Measurements from ENCODE around the gene EML4.
"Not testable (repeated sequence)": the region's sequence is repeated elsewhere in the genome, so short reads cannot be mapped to it uniquely, and the experiment has no call there.

Gene EML4

DNA sequence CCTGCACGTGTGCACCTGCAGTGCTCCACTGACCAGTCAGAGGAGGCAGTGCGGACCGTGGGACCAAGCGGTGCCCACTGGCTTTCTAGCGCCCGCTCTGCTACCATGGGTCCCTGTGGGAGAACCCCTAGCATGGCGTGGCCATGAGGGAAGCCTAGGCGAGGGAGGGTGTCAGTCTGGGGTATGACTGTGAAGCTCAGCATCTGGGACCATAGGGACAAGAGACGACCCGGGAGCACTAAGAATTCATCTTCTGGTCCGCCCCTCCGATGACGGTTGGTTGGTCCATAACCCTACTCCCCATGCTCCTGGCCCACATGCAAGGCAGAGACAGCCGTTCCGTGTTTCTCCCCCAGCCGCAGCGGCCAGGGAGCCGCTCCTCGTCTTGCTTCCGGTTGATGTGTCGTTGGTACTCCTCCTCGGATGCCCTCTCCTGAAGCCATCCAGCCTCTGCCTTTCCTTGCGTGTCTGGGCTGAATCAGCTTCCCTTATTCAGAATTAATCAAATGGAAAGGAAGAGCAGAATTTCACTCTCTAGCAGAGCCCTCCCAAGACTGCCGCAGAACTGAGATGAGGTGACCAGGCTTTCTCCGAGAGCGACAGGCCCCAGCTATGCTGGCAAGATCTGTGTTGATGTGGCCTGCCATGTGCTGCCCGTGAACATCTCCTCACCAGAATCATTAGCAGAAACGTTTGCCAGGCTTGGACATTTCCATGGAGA, 168.9 kb downstream of the EML4 start:
- peaks cover 30% of the 10 kb centered on the region for H3K36me3 ChIP-seq (ENCODE audit: insufficient read depth, low read length)
- H3K4me3 ChIP-seq (ENCODE audit: low read length): no peak overlapping the region
- no peaks in the 10 kb centered on the region for H3K9me3 ChIP-seq (ENCODE audit: insufficient read depth, low read depth, low read length)
- H3K4me1 ChIP-seq (ENCODE audit: insufficient read depth, low read length): peaks cover 4% of the 10 kb centered on the region; the same call in 1 of the 2 replicates
- no peaks in the 10 kb centered on the region for H3K27me3 ChIP-seq (ENCODE audit: insufficient read depth, low read length)
- no peak overlapping the region for H3K9ac ChIP-seq (ENCODE audit: low read depth, low read length)
- WGBS: 95% methylated on average over 28 of the region's 28 CpGs
- H3K27ac ChIP-seq (ENCODE audit: low read depth, low read length): no peak overlapping the region

DNA sequence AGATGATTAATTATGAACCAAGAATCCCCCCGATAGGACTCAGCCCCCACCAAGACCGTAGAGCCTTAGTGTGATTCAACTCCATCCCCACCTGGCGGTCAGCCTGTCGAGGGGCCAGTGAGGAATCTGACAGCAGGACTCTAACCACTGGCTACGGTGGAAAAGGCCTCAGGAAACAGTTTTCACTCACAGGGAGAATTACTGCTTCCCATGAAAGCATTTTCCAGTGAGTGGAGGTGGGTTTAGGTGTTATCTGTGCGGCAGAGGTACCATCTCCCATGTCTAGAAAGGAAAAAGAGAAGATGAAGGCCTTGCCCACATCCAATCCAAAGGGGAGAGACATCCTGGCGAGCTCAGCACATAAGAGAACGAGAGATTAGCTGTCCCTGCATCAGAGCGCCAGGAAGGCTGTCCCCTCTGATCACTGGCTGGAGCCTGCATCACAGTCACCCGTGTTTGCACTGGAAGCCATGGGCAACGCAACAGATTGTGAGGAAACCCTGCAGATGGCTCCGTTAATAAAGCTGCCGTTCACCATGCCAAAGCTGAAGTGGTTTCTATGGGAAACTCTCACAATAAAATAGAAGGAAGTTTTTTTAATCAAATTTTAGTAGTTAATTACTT, 169.5 kb downstream of the EML4 start:
- Histone ChIP-seq H3K27me3 (ENCODE audit: insufficient read depth, low read length) (no peaks in the 10 kb centered on the region), H3K36me3 (ENCODE audit: insufficient read depth, low read length) (peaks cover 24% of the 10 kb centered on the region), H3K9ac (ENCODE audit: low read depth, low read length) (no peak overlapping the region), H3K4me3 (ENCODE audit: low read length) (no peak overlapping the region), H3K27ac (ENCODE audit: low read depth, low read length) (no peak overlapping the region), H3K9me3 (ENCODE audit: insufficient read depth, low read depth, low read length) (no peaks in the 10 kb centered on the region), H3K4me1 (ENCODE audit: insufficient read depth, low read length) (peaks cover 4% of the 10 kb centered on the region; the same call in 1 of the 2 replicates)
- 95% methylated on average over 13 of the region's 13 CpGs for WGBS

DNA sequence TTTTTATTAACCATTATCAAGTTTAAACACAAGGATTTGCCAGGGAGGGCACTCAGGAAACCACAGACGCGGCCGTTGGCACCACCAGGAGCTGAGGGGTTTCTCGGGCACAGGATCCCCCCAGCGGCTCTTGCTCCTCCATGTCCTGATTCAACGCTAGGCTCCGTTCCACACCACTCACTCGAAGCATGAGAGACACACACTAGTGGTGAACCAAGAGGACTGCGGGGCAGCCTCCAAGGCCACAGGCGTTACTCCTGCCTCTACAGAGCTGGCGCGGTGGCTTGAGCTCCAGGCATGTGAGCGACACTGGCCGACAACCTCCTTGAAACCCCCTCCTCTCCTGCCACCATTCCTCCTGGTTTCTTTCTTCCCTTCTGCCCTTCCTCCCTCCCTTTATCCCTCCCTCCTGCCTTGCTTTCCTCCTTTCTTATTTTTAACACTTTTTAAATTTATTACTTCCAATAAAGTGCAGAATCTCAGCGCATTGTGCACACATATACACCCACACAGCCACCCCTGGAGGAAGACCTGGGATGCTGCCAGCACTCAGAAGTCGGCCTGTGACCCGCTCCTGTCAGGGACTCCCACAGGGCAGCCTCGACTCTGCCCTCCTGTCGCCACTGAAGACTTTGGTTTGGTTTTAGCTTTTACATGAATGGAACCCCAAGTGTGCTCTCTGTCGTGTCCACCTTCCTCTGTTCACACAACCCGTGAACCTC, 170.2 kb downstream of the EML4 start:
- peaks cover 4% of the 10 kb centered on the region; the same call in 1 of the 2 replicates for H3K4me1 ChIP-seq (ENCODE audit: insufficient read depth, low read length)
- H3K36me3 ChIP-seq (ENCODE audit: insufficient read depth, low read length): peaks cover 21% of the 10 kb centered on the region
- H3K9me3 ChIP-seq (ENCODE audit: insufficient read depth, low read depth, low read length): no peaks in the 10 kb centered on the region
- H3K27me3 ChIP-seq (ENCODE audit: insufficient read depth, low read length): no peaks in the 10 kb centered on the region
- H3K27ac ChIP-seq (ENCODE audit: low read depth, low read length): no peak overlapping the region
- no peak overlapping the region for H3K9ac ChIP-seq (ENCODE audit: low read depth, low read length)
- WGBS: 90% methylated on average over 21 of the region's 21 CpGs
- H3K4me3 ChIP-seq (ENCODE audit: low read length): no peak overlapping the region

DNA sequence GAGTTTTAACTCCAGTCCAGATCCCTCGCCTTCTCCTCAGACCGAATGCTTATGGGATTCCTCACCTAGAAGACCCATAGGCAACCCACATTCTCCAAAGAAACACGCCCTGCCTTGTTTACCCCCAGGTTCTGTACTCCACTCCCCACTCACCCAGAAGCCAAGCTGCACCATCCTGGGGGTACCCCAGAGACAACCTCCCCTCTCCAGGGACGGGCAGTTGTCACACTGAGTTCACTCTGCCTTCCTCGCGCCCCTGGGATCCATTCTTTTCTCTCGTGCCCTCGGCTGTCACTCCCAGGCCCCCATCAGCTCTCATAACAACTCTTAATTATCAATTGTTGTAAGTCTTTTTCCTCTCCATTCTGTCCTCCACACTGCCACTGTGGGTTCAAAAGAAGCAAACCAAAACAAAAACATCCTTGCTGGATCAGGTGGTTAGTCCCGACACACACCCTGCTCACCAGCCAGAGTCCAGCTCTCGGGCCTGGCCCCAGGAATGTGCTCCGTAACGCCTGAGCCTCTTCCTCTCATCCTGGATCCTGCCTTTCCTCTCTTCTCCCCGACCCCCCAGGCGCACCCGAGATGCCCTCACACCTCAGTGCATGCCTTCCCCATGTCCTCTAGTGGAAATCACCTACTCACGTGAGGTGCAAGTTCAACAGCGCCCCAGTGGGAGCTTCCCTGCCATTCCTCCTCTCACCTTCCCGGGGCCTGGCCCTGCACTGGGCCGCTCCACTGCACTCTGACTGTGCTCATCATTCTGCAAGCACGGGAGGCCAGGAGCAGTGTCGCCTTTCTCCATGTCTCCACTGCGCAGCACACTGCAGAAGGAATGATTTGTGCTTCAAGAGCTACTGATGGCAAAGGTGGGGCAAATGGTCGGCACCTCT, 171.1 kb downstream of the EML4 start:
- WGBS: 91% methylated on average over 23 of the region's 23 CpGs
- peaks cover 20% of the 10 kb centered on the region for H3K36me3 ChIP-seq (ENCODE audit: insufficient read depth, low read length)
- peaks cover 4% of the 10 kb centered on the region; the same call in 1 of the 2 replicates for H3K4me1 ChIP-seq (ENCODE audit: insufficient read depth, low read length)
- H3K27me3 ChIP-seq (ENCODE audit: insufficient read depth, low read length): no peaks in the 10 kb centered on the region
- H3K9me3 ChIP-seq (ENCODE audit: insufficient read depth, low read depth, low read length): no peaks in the 10 kb centered on the region
- H3K4me3 ChIP-seq (ENCODE audit: low read length): no peak overlapping the region
- no peak overlapping the region for H3K9ac ChIP-seq (ENCODE audit: low read depth, low read length)
- no peak overlapping the region for H3K27ac ChIP-seq (ENCODE audit: low read depth, low read length)

DNA sequence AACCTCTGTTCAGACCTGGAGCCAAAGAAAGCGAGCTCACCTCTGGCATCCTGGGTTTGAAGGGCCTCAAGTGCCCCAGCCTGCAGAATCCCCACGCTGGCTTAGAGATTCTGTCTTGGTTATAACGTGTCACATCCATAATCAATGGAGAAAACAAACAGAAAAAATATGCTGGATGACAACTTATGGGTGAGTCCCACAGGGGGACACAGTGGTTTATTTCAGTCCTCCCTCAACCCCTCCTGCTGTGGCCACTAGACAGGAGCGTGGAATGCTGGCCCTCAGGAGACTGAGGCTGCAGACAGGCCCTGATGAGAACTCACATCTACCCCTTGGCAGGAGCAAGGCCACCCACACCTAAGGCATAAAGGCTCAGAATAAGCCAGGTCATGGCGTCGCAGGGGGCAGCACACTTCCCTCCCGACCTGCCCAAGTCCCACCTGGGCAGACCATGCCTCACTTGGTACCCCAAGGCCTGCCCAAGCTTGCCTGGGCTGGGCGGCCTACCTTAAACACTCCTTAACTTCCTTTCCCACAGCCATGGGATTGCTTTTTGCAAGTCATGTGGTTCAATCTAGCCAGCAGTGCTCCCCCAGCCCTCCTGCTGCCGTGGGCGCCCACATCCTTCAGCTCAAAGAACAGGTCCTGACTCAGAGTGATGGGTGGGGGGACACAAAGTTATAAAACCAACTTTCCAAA, 171.9 kb downstream of the EML4 start:
- no peaks in the 10 kb centered on the region for H3K9me3 ChIP-seq (ENCODE audit: insufficient read depth, low read depth, low read length)
- no peaks in the 10 kb centered on the region for H3K27me3 ChIP-seq (ENCODE audit: insufficient read depth, low read length)
- WGBS: 92% methylated on average over 10 of the region's 10 CpGs
- peaks cover 20% of the 10 kb centered on the region for H3K36me3 ChIP-seq (ENCODE audit: insufficient read depth, low read length)
- H3K4me1 ChIP-seq (ENCODE audit: insufficient read depth, low read length): peaks cover 4% of the 10 kb centered on the region; the same call in 1 of the 2 replicates
- no peak overlapping the region for H3K4me3 ChIP-seq (ENCODE audit: low read length)
- no peak overlapping the region for H3K27ac ChIP-seq (ENCODE audit: low read depth, low read length)
- H3K9ac ChIP-seq (ENCODE audit: low read depth, low read length): no peak overlapping the region

DNA sequence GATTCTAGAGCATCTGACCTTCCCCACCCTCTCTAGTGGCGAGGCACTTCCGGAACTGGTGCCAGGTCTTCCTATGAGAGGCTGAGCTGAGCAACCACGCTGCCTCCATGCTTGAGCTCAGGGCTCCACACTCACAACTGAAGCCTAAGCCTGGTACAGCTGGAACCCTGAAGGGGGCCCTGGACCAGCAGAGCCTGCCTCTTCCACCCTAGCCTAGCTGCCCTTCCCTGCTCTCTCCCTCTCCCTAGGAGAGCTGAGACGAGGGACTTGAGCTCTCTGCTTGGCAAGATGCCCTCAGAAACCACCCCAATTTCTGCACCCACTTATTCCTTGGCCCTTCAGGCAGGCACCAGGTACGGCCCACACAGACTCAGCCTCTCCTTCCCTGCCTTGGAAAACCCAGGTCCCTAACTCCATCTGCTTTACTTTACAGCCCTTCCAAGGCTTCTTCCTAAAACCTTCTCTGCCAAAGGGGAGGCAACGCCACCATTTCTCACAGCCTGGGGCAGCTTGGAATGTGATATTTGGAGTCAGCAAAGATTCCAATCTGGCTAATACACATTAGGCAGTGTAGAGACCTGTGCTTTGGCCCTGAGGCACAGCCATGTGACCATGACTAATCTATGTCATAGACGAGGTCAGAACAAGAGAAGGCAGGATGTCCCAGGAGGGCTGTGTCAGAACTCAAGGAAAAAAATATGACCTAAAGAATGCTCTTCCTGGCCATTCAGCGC, 173.1 kb downstream of the EML4 start:
- 86% methylated on average over 8 of the region's 8 CpGs for WGBS
- no peak overlapping the region for H3K27ac ChIP-seq (ENCODE audit: low read depth, low read length)
- H3K4me1 ChIP-seq (ENCODE audit: insufficient read depth, low read length): peaks cover 4% of the 10 kb centered on the region; the same call in 1 of the 2 replicates
- no peaks in the 10 kb centered on the region for H3K9me3 ChIP-seq (ENCODE audit: insufficient read depth, low read depth, low read length)
- peaks cover 18% of the 10 kb centered on the region for H3K36me3 ChIP-seq (ENCODE audit: insufficient read depth, low read length)
- peak overlapping the region; percentile 18; the same call in 1 of the 2 replicates for H3K9ac ChIP-seq (ENCODE audit: low read depth, low read length)
- H3K4me3 ChIP-seq (ENCODE audit: low read length): no peak overlapping the region
- H3K27me3 ChIP-seq (ENCODE audit: insufficient read depth, low read length): no peaks in the 10 kb centered on the region

DNA sequence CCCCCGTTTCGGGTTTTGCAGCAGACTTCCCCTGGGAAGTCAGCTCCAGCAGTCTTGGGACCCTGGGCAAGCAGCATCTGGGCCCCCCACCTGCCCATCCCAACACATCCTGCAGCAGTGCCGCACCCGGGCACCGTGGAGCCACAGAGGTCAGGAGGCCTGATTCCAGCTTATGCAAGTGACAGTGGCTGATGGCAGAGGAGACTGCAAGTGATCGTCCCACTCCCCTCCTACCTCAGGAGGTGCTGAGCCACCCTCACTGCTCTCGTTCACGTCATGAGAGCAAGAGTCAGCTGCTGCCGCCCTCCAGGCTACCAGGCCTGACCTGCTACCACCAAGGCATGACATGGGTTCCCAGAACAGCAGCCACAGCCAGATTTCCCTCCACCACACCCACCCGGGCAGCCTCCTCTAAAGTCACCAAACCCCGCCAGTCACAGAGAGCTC, 173.7 kb downstream of the EML4 start:
- no peak overlapping the region for H3K27ac ChIP-seq (ENCODE audit: low read depth, low read length)
- WGBS: 85% methylated on average over 11 of the region's 11 CpGs
- no peaks in the 10 kb centered on the region for H3K9me3 ChIP-seq (ENCODE audit: insufficient read depth, low read depth, low read length)
- no peak overlapping the region for H3K4me3 ChIP-seq (ENCODE audit: low read length)
- peaks cover 18% of the 10 kb centered on the region for H3K36me3 ChIP-seq (ENCODE audit: insufficient read depth, low read length)
- H3K9ac ChIP-seq (ENCODE audit: low read depth, low read length): no peak overlapping the region
- H3K27me3 ChIP-seq (ENCODE audit: insufficient read depth, low read length): no peaks in the 10 kb centered on the region
- H3K4me1 ChIP-seq (ENCODE audit: insufficient read depth, low read length): peaks cover 4% of the 10 kb centered on the region; the same call in 1 of the 2 replicates

DNA sequence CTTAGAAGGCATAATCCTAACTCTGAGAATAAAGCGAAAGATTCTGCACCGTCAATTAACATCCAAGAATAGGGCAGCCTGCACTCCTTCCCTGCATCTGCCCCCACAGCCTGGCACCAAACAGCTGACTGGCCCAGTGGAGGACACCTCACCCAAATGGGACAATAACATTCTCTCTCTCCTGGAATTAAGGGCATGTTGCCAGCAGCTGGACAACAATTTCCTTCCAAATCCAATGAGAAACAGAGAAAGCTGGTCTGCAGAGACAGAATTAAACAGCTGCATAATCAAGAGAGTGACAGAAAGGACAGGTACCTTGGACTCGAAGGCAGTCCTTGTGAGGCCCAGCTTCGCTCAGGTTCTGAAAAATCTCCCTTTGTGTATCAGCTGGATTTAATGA, 176.8 kb downstream of the EML4 start:
- H3K27ac ChIP-seq (ENCODE audit: low read depth, low read length): no peak overlapping the region
- WGBS: 94% methylated on average over 4 of the region's 4 CpGs
- H3K4me1 ChIP-seq (ENCODE audit: insufficient read depth, low read length): peaks cover 4% of the 10 kb centered on the region; the same call in 1 of the 2 replicates

DNA sequence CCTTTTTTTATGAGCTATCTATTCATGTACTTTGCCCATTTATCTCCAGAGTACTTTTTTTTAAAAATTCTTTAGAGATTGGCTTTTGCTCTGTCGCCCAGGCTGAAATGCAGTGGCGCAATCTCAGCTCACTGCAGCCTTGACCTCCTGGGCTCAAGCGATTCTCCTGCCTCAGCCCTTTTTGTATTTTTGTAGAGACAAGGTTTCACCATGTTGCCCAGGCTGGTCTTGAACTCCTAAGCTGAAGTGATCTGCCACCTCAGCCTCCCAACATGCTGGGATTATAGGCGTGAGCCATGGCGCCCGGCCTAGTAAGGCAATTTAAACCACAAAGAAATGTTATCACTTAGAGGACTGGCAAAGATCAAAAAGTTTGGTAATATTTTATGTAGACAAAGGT, 177.7 kb downstream of the EML4 start:
- not testable (repeated sequence) for H3K27me3 ChIP-seq (ENCODE audit: insufficient read depth, low read length); H3K4me3 ChIP-seq (ENCODE audit: low read length); H3K27ac ChIP-seq (ENCODE audit: low read depth, low read length); H3K9me3 ChIP-seq (ENCODE audit: insufficient read depth, low read depth, low read length); H3K9ac ChIP-seq (ENCODE audit: low read depth, low read length); H3K4me1 ChIP-seq (ENCODE audit: insufficient read depth, low read length)
- peaks cover 54% of the 10 kb centered on the region for H3K36me3 ChIP-seq (ENCODE audit: insufficient read depth, low read length)
- WGBS: 95% methylated on average over 6 of the region's 6 CpGs

More for the DNA sequence above, 176.8 kb downstream of the EML4 start:
- Histone ChIP-seq H3K9ac (ENCODE audit: low read depth, low read length) (no peak overlapping the region), H3K27me3 (ENCODE audit: insufficient read depth, low read length) (no peaks in the 10 kb centered on the region), H3K9me3 (ENCODE audit: insufficient read depth, low read depth, low read length) (no peaks in the 10 kb centered on the region), H3K36me3 (ENCODE audit: insufficient read depth, low read length) (peaks cover 45% of the 10 kb centered on the region), H3K4me3 (ENCODE audit: low read length) (no peak overlapping the region)

DNA sequence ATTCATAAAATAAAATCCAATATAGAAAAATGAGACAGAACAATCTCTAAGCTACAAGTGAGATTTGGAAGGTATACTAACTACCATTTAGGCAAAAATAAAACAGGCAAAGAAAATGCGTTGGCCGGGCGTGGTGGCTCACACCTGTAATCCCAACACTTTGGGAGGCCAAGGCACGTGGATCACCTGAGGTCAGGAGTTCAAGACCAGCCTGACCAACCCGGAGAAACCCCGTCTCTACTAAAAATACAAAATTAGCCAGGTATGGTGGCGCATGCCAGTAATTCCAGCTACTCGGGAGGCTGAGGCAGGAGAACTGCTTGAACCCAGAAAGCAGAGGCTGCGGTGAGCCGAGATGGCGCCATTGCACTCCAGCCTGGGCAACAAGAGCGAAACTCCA, 178.4 kb downstream of the EML4 start:
- not testable (repeated sequence) for H3K9me3 ChIP-seq (ENCODE audit: insufficient read depth, low read depth, low read length); H3K27me3 ChIP-seq (ENCODE audit: insufficient read depth, low read length); H3K4me3 ChIP-seq (ENCODE audit: low read length); H3K9ac ChIP-seq (ENCODE audit: low read depth, low read length); H3K4me1 ChIP-seq (ENCODE audit: insufficient read depth, low read length); H3K27ac ChIP-seq (ENCODE audit: low read depth, low read length)
- peaks cover 61% of the 10 kb centered on the region for H3K36me3 ChIP-seq (ENCODE audit: insufficient read depth, low read length)
- 92% methylated on average over 11 of the region's 12 CpGs for WGBS

Measured in HUES64 (cell line).